Liver (tissue), 9 donors: ENCODE data around the gene AP1M1. TPM values are rescaled to one million over a fixed set of nuclear protein-coding genes. Genes with fewer than 3 reads are reported as not detected.
A peak's percentile ranks its signal among the peaks of the same experiment; 100 is the strongest.

ENCODE experiments used
- DNase-seq: peaks from one replicate; pipeline ENCODE4 v3.0.0-alpha.2; 2017; ENCODE audit warnings: low spot score
- H3K27ac ChIP-seq, 2 donors: one replicate each; pipeline ENCODE4 v1.7.0; 2013; ENCODE audit warnings: inconsistent platforms in 2 of 2, low read length in 2 of 2, control low read depth in 1 of 2, low read depth in 1 of 2, mild to moderate bottlenecking in 1 of 2
- H3K27me3 ChIP-seq, 4 donors: one replicate each; pipeline versions ENCODE4 v1.6.1 to v1.7.0; 2013; ENCODE audit warnings: low read length in 3 of 4, inconsistent platforms in 1 of 4, mild to moderate bottlenecking in 1 of 4, moderate library complexity in 1 of 4; ENCODE audit not compliant: control insufficient read depth in 4 of 4, insufficient read depth in 4 of 4
- H3K36me3 ChIP-seq, 4 donors: one replicate each; pipeline versions ENCODE4 v1.6.1 to v1.7.0; 2013; ENCODE audit warnings: low read length in 3 of 4, mild to moderate bottlenecking in 3 of 4, low read depth in 1 of 4, moderate library complexity in 1 of 4; ENCODE audit not compliant: control insufficient read depth in 4 of 4, insufficient read depth in 3 of 4
- H3K4me1 ChIP-seq, 4 donors: one replicate each; pipeline versions ENCODE4 v1.6.1 to v1.7.0; 2013; ENCODE audit warnings: low read length in 3 of 4, mild to moderate bottlenecking in 3 of 4, moderate library complexity in 1 of 4; ENCODE audit not compliant: control insufficient read depth in 4 of 4, insufficient read depth in 4 of 4
- H3K4me3 ChIP-seq, 3 donors: one replicate each; pipeline versions ENCODE4 v1.6.1 to v1.7.0; 2013; ENCODE audit warnings: low read length in 3 of 3, control low read depth in 1 of 3, low read depth in 1 of 3, mild to moderate bottlenecking in 1 of 3
- H3K9ac ChIP-seq, 2 donors: one replicate each; pipeline ENCODE4 v1.7.0; 2013; ENCODE audit warnings: low read length in 2 of 2, mild to moderate bottlenecking in 2 of 2, moderate library complexity in 2 of 2, control low read depth in 1 of 2, low read depth in 1 of 2
- H3K9me3 ChIP-seq, 4 donors: one replicate each; pipeline versions ENCODE4 v1.6.1 to v1.7.0; 2013; ENCODE audit warnings: low read length in 3 of 4; ENCODE audit not compliant: control insufficient read depth in 4 of 4
- ATF3 ChIP-seq: IDR thresholded peaks from 2 replicates; pipeline ENCODE4 v1.6.1; 2016; ENCODE audit warnings: antibody characterized with exemption
- CTCF ChIP-seq: fragments of 150-350 bp; IDR thresholded peaks from 2 replicates; pipeline ENCODE4 v1.5.1; 2017; ENCODE audit warnings: improper control_type of control experiment, low read depth, low read length; ENCODE audit not compliant: missing input control
- EGR1 ChIP-seq, 2 donors: IDR thresholded peaks; 2 replicates each; pipeline ENCODE4 v1.6.1; 2016 to 2018; ENCODE audit warnings: antibody characterized with exemption in 2 of 2, low read depth in 2 of 2
- FOXA1 ChIP-seq: IDR thresholded peaks from 2 replicates; pipeline ENCODE4 v1.6.1; 2016; ENCODE audit warnings: antibody characterized with exemption
- FOXA2 ChIP-seq: IDR thresholded peaks from 2 replicates; pipeline ENCODE4 v1.6.1; 2016; ENCODE audit warnings: antibody characterized with exemption
- GABPA ChIP-seq, 2 donors: IDR thresholded peaks in 1 of 2; conservative IDR thresholded peaks in 1 of 2; 2 replicates each; pipeline ENCODE4 v1.6.1; 2016; ENCODE audit warnings: antibody characterized with exemption in 2 of 2, mild to moderate bottlenecking in 1 of 2, moderate library complexity in 1 of 2
- HNF4A ChIP-seq, 2 donors: conservative IDR thresholded peaks; 2 replicates each; pipeline ENCODE4 v1.6.1; 2016; ENCODE audit warnings: antibody characterized with exemption in 2 of 2, mild to moderate bottlenecking in 2 of 2
- HNF4G ChIP-seq: IDR thresholded peaks from 2 replicates; pipeline ENCODE4 v1.6.1; 2016; ENCODE audit warnings: antibody characterized with exemption
- JUND ChIP-seq, 2 donors: IDR thresholded peaks; 2 replicates each; pipeline ENCODE4 v1.6.1; 2016; ENCODE audit warnings: antibody characterized with exemption in 2 of 2
- NR2F2 ChIP-seq: IDR thresholded peaks from 2 replicates; pipeline ENCODE4 v1.6.1; 2016; ENCODE audit warnings: antibody characterized with exemption
- RAD21 ChIP-seq, 2 donors: IDR thresholded peaks; 2 replicates each; pipeline ENCODE4 v1.6.1; 2016; ENCODE audit warnings: antibody characterized with exemption in 2 of 2, mild to moderate bottlenecking in 2 of 2
- REST ChIP-seq: IDR thresholded peaks from 2 replicates; pipeline ENCODE4 v1.6.1; 2016; ENCODE audit warnings: antibody characterized with exemption, mild to moderate bottlenecking
- RXRA ChIP-seq, 2 donors: IDR thresholded peaks; 2 replicates each; pipeline ENCODE4 v1.6.1; 2017 to 2018; ENCODE audit warnings: antibody characterized with exemption in 2 of 2, mild to moderate bottlenecking in 1 of 2
- SP1 ChIP-seq: IDR thresholded peaks from 2 replicates; pipeline ENCODE4 v1.6.1; 2018; ENCODE audit warnings: antibody characterized with exemption, mild to moderate bottlenecking
- TAF1 ChIP-seq: conservative IDR thresholded peaks from 2 replicates; pipeline ENCODE4 v1.6.1; 2016; ENCODE audit warnings: antibody characterized with exemption, mild to moderate bottlenecking
- YY1 ChIP-seq: IDR thresholded peaks from 2 replicates; pipeline ENCODE4 v1.6.1; 2016; ENCODE audit warnings: antibody characterized with exemption, mild to moderate bottlenecking
- WGBS: extraction: QIAGEN DNeasy Blood & Tissue Kit; methylation state at CpG from one replicate; pipeline ENCODE4 v1.1.7; 2013; 5-methylcytosine and 5-hydroxymethylcytosine counted together
- polyA plus RNA-seq, 2 donors: library from polyadenylated mRNA; stranded (reverse) in 1 of 2; unstranded in 1 of 2; fragments of 200-250 nt in 1 of 2; fragments of >200 nt in 1 of 2; fragmentation: Nextera tagmentation in 1 of 2; extraction: Ambion mirVana in 1 of 2; gene quantifications; one replicate each; pipeline versions ENCODE4 v1.2.1 to v1.2.3, GENCODE V29; 2013 to 2015
- total RNA-seq, 2 donors: library from RNA; depleted of rRNA; stranded (reverse); fragments of >200 nt; gene quantifications; one replicate each; pipeline ENCODE4 v1.2.3, GENCODE V29; 2014
- TF ChIP-seq, protein P1 (sequence below): IDR thresholded peaks from 2 replicates; pipeline ENCODE4 v1.6.1; 2016; ENCODE audit warnings: antibody characterized with exemption
- TF ChIP-seq, protein P2 (sequence below): IDR thresholded peaks from 2 replicates; pipeline ENCODE4 v1.6.1; 2016; ENCODE audit warnings: antibody characterized with exemption
- donor health status: healthy.
- donor health status: healthy.
- donor health status: healthy.
- donor health status: healthy.
- donor health status: healthy.

AP1M1 gene
- total and polyA plus RNA-seq, 4 donors: 25.4 to 62.2 (median 50.4) TPM

- TF ChIP-seq TAF1 (no peak), JUND (IDR thresholded peaks at IDR 0.05) (no peak), SP1 (no peak), HNF4A (conservative IDR thresholded peaks at IDR 0.05) (no peak), EGR1 (IDR thresholded peaks at IDR 0.05; ENCODE audit: low read depth in 2 of 2) (no peak), CTCF (no peak), FOXA2 (no peak), FOXA1 (no peak), HNF4G (no peak), REST (no peak), NR2F2 (no peak), GABPA (IDR thresholded peaks at IDR 0.05 in 1 of 2, conservative IDR thresholded peaks at IDR 0.05 in 1 of 2) (no peak), RAD21 (IDR thresholded peaks at IDR 0.05) (no peak), ATF3 (no peak), RXRA (IDR thresholded peaks at IDR 0.05) (no peak), YY1 (no peak)
- TF ChIP-seq, protein P1, sequence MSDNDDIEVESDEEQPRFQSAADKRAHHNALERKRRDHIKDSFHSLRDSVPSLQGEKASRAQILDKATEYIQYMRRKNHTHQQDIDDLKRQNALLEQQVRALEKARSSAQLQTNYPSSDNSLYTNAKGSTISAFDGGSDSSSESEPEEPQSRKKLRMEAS: no peak
- TF ChIP-seq, protein P2, sequence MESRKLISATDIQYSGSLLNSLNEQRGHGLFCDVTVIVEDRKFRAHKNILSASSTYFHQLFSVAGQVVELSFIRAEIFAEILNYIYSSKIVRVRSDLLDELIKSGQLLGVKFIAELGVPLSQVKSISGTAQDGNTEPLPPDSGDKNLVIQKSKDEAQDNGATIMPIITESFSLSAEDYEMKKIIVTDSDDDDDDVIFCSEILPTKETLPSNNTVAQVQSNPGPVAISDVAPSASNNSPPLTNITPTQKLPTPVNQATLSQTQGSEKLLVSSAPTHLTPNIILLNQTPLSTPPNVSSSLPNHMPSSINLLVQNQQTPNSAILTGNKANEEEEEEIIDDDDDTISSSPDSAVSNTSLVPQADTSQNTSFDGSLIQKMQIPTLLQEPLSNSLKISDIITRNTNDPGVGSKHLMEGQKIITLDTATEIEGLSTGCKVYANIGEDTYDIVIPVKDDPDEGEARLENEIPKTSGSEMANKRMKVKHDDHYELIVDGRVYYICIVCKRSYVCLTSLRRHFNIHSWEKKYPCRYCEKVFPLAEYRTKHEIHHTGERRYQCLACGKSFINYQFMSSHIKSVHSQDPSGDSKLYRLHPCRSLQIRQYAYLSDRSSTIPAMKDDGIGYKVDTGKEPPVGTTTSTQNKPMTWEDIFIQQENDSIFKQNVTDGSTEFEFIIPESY: no peak
- H3K9me3 ChIP-seq: no peaks in the 10 kb centered on the region
- no peak overlapping the region for H3K9ac ChIP-seq
- no peak overlapping the region for H3K4me3 ChIP-seq
- H3K27me3 ChIP-seq: no peaks in the 10 kb centered on the region
- H3K27ac ChIP-seq: peak overlapping the region in 1 of 2 donors; percentile 19
- no peak for DNase-seq
- H3K36me3 ChIP-seq: peaks cover 12 to 37% (median 19%) of the 10 kb centered on the region in 4 donors
- H3K4me1 ChIP-seq: peaks cover 29 to 73% (median 69%) of the 10 kb centered on the region in 4 donors
- 87% methylated on average over 5 of the region's 5 CpGs for WGBS
These were observed 6.2 kb downstream of the AP1M1 start for GRCh38 chr19:16204005-16204294.
